ENCODE data around the gene NR5A2. TPM values are rescaled to one million over a fixed set of nuclear protein-coding genes. Genes with fewer than 3 reads are reported as not detected.

The NR5A2 gene
- total and polyA plus RNA-seq, 10 donors = 0.02 to 0.63 (median 0.10) TPM; not detected in 3

DNA sequence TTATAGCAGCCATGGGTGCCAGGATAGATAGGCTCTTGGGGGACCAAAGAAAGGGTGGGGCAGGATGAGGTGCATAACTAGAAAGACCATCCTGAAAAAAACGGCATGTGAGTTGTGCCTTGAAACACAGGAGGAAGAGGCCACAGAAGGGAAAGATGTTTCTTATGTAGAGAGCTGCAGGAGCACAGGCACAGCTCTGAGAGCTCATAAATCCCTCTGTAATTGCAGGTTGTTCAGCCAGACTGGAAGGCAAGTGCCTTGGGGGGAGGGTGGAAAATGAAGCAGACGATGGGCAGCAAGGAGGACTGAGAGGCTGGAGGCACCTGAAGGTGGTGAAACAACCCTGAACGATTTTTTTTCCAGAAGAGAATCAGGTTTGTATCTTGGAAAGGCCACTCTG, 170.7 kb downstream of the NR5A2 start:
- intact Hi-C loops (cut with DNase I; ENCODE audit: low total_unique reads) = no loop called here
- TF ChIP-seq, protein P1, sequence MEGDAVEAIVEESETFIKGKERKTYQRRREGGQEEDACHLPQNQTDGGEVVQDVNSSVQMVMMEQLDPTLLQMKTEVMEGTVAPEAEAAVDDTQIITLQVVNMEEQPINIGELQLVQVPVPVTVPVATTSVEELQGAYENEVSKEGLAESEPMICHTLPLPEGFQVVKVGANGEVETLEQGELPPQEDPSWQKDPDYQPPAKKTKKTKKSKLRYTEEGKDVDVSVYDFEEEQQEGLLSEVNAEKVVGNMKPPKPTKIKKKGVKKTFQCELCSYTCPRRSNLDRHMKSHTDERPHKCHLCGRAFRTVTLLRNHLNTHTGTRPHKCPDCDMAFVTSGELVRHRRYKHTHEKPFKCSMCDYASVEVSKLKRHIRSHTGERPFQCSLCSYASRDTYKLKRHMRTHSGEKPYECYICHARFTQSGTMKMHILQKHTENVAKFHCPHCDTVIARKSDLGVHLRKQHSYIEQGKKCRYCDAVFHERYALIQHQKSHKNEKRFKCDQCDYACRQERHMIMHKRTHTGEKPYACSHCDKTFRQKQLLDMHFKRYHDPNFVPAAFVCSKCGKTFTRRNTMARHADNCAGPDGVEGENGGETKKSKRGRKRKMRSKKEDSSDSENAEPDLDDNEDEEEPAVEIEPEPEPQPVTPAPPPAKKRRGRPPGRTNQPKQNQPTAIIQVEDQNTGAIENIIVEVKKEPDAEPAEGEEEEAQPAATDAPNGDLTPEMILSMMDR (IDR thresholded peaks at IDR 0.05 in 8 of 11, conservative IDR thresholded peaks at IDR 0.05 in 3 of 11) = no peak
- no peak for TF ChIP-seq POLR2A (IDR thresholded peaks at IDR 0.05)
- no peak for TF ChIP-seq POLR2AphosphoS5 (IDR thresholded peaks at IDR 0.05)
- H3K9me3 ChIP-seq = peaks cover 0 to 14% (median 2%) of the 10 kb centered on the region in 8 donors
- 33 to 45% (median 41%) methylated on average over 3 of the region's 3 CpGs for WGBS, 5 donors
- no peaks in the 10 kb centered on the region for H3K36me3 ChIP-seq
- H3K4me3 ChIP-seq = no peak overlapping the region
- H3K4me1 ChIP-seq = no peaks in the 10 kb centered on the region
- H3K27ac ChIP-seq = no peak overlapping the region
- DNase-seq = no peak
- no peaks in the 10 kb centered on the region for H3K27me3 ChIP-seq (replicated peaks in 1 of 7)

DNA sequence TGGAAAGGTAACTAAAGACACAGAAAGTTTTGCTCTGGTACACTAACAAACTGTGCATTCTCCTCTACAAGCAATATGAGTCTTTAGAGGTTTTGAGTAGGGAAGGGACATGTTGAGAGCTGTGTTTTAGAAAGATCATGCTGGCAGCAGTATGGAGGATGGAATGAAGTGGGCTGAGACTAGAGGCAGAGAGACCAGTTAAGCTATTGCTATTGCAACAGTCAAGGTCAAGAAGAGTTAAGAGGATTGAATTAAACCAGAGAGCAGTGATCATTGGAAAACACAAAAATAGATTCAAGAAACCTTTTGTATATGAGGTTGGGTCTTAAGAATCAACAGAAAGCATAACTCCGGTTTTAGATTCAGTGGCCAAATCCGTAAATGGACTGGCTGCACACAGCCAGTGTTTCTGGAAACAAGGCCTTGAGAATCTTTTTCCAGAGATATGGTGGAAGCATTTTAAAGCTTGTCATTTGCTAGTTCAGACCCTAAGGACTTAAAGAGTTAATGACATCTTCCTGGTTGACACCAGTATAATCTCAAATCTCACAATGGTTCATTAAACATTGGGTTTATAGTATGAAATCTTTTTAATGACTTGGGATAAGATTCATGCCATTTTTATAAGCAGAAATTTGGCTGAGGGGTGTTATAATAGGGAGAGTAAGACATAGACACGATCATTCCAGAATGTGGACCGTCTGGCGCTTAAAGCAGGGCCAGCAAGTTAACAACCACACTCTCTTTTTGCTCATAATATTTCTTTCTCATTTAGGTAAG, 177.9 kb downstream of the NR5A2 start:
- no peak for DNase-seq

DNA sequence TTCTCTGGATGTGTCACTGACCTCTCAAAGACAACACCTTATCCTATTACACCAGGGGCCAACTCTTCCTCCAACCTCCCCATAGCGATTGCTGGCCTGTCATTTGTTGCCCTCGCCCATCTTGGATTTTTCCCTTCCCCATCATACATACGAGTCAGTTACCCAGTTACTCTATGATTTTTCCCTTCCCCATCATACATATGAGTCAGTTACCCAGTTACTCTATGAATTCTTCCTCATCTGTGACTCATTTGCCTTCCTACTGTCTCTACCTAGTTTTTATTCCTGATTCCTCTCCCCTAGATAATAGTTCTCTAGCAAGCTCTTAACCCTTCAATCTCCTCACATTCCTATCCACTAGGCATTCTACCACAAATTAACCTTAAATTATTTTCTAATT, 178.8 kb downstream of the NR5A2 start:
- Histone ChIP-seq H3K27me3 (replicated peaks in 1 of 7) (no peaks in the 10 kb centered on the region), H3K4me3 (no peak overlapping the region), H3K9me3 (peaks cover 0 to 1% (median 0%) of the 10 kb centered on the region in 8 donors), H3K4me1 (no peaks in the 10 kb centered on the region), H3K36me3 (no peaks in the 10 kb centered on the region), H3K27ac (no peak overlapping the region)
- TF ChIP-seq, protein P1 (IDR thresholded peaks at IDR 0.05 in 8 of 11, conservative IDR thresholded peaks at IDR 0.05 in 3 of 11) = no peak
- intact Hi-C loops (cut with DNase I; ENCODE audit: low total_unique reads) = no loop called here
- DNase-seq = no peak
- WGBS, 5 donors = 74 to 92% (median 88%) methylated on average over 3 of the region's 3 CpGs

More for the DNA sequence above, 177.9 kb downstream of the NR5A2 start:
- intact Hi-C loops (cut with DNase I; ENCODE audit: low total_unique reads) = no loop called here
- TF ChIP-seq, protein P1 (IDR thresholded peaks at IDR 0.05 in 8 of 11, conservative IDR thresholded peaks at IDR 0.05 in 3 of 11) = no peak
- TF ChIP-seq POLR2AphosphoS5 (IDR thresholded peaks at IDR 0.05) (no peak), POLR2A (IDR thresholded peaks at IDR 0.05) (no peak)
- Histone ChIP-seq H3K4me1 (no peaks in the 10 kb centered on the region), H3K36me3 (no peaks in the 10 kb centered on the region), H3K9me3 (peaks cover 0 to 8% (median 2%) of the 10 kb centered on the region in 8 donors), H3K27ac (no peak overlapping the region), H3K4me3 (no peak overlapping the region), H3K27me3 (replicated peaks in 1 of 7) (no peaks in the 10 kb centered on the region)
- WGBS, 5 donors = 55 to 92% (median 63%) methylated on average over 5 of the region's 5 CpGs

DNA sequence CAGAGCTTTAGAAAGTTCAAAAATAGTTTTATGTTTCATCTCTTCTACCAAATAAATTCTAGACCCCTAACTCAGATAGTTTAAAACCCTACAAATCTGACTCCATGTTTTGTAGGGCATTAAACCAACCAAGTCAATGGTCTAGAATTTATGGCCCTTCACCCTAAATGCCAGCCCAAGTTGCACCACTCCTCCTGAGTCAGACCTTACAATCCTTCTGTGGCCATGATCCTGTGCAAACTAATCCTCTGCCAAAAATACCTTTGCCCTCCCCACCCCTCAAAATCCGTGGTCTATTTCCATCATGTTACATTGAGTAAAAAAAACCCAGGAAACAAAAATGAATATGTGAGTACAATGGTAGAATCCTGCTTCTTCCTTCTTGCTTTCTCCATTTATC, 179.3 kb downstream of the NR5A2 start:
- no peak overlapping the region for H3K27ac ChIP-seq
- H3K9me3 ChIP-seq = no peaks in the 10 kb centered on the region
- DNase-seq = no peak
- intact Hi-C loops (cut with DNase I; ENCODE audit: low total_unique reads) = no loop called here
- TF ChIP-seq, protein P1 (IDR thresholded peaks at IDR 0.05 in 8 of 11, conservative IDR thresholded peaks at IDR 0.05 in 3 of 11) = no peak
- TF ChIP-seq POLR2A (IDR thresholded peaks at IDR 0.05) (no peak), POLR2AphosphoS5 (IDR thresholded peaks at IDR 0.05) (no peak)
- WGBS, 5 donors = 66 to 88% (median 76%) methylated on average over 1 of the region's 1 CpG
- H3K36me3 ChIP-seq = no peaks in the 10 kb centered on the region
- H3K4me1 ChIP-seq = no peaks in the 10 kb centered on the region
- H3K4me3 ChIP-seq = no peak overlapping the region
- H3K27me3 ChIP-seq (replicated peaks in 1 of 7) = no peaks in the 10 kb centered on the region
